NCI-H2081 (cell line): ENCODE results near the gene DYNLT1.
"Not testable (repeated sequence)": the region's sequence is repeated elsewhere in the genome, so short reads cannot be mapped to it uniquely, and the experiment has no call there.

ENCODE experiments used
- DNase-seq, 2 experiments: peaks; one replicate each; lab custom pipeline; 2025; lab: John Stamatoyannopoulos, UW

Gene DYNLT1

DNA sequence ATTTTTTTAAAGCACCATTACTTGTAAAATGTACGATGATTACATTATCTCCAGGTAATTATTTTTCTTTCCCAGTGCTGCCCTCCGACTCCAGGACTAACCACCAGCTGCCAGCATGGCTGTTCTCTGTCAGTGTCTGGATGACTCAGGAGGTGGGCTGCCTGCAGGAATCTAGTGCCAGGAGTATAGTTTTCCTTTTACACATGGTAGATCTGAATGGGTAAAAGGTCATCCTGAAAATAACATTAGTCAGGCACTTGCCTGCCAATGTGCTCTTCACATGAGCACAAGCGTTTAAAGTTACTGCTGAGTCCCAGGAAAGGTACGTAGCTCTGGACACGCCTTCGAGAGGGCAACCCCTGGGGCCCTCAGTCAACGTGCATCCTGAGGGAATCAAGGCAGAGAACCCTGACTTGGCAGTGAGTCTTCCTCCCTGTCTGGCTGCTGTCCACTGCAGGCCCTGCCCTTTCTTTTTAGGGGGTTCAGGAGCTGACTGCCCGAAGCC lies 2.4 kb downstream of the DYNLT1 start:
- no peak for DNase-seq

GRCh38 chr6:158640519-158640918 lies 4.0 kb downstream of the DYNLT1 start:
- DNase-seq = no peak

- DNase-seq = no peak
These were observed 5.5 kb downstream of the DYNLT1 start for GRCh38 chr6:158639056-158639455.

DNA sequence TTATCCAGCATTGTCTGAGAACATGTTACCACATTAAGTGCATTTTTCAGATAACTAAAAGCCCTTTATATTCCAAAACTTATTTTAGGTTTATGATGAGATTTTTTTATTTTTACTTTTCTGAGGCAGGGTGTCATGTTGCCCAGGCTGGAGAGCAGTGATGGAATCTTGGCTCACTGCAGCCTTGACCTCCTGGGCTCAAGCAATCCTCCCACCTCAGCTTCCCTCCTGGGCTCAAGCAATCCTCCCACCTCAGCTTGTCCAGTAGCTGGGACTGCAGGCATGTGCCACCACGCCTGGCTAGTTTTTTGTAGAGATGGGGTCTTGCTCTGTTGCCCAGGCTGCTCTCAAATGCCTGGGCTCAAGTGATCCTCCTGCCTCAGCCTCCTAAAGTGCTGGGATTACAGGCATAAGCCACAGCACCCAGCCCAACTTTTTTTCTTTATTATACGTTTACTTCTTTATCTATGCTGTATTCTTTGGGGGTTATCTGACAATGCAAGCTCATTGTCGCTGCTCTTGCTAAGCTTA lies 6.2 kb downstream of the DYNLT1 start:
- DNase-seq = no peak

DNA sequence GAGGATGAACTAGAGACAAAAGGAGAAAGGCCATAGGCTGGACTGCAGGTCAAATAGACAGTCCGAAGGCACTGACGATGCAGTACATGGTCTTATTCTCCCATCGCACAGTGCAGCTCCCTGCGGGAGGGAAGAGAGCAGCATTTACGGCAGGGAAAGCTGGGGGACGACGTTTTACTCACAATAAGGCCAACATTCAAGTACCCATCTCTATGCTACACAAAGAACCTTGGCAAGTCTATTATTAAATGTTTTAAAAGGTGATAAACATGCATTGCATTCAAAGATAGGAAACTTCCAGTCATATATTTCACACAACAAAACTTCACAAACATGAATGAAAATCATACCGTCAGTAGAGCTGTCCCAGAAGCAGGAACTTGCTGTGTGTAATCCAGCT lies 7.8 kb downstream of the DYNLT1 start:
- DNase-seq = no peak

DNA sequence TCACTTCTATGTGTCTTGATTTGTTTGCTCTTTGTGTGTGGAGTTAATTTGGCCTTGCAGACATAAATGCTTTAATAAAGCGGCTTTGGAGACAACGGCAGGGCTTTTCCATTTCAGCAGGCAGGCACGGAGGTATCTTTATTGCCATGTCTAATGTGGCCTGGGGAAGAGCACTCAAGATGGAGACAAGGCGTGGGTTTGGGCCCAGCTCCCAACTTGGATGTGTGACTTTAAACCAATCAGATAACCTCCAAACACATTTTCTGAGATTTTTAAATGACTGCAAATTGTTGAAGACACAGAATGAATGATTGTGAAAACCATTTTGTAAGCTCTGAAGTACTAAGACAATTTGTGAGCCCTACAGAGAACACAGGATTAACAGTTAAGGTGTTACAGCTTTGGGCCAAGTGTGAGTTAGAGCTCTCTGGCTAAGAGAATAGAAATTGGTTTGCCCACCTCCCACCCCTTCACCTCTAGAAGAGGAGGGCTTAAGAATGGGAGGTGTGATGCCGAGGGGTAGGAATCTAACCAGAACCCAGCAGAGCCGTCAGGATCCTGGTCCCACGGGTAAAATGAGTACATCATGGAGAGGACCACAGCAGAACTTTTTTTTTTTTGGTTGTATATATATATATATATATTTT lies 9.0 kb downstream of the DYNLT1 start:
- no peak for DNase-seq

GRCh38 chr6:158634695-158635426 lies 9.7 kb downstream of the DYNLT1 start:
- DNase-seq = no peak

DNA sequence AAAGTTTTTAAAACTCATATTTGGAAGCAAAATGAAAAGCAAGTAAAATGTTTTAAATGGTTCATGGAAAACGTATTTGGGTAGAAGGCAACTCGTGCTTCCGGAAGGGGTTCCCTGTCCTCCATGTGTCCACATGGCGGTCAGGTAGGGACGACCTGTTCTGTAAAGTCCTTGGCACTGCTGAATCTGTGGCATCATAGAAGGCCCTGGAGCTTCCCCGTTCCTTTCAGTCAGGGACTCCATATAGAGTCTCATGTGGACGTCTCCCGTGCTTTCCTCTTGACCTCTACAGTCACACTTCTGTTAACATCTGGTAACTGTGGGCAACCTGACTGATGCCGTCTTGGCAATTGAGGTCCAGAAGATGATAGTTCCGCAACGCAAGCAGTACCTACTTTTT lies 11.4 kb downstream of the DYNLT1 start:
- no peak for DNase-seq

DNA sequence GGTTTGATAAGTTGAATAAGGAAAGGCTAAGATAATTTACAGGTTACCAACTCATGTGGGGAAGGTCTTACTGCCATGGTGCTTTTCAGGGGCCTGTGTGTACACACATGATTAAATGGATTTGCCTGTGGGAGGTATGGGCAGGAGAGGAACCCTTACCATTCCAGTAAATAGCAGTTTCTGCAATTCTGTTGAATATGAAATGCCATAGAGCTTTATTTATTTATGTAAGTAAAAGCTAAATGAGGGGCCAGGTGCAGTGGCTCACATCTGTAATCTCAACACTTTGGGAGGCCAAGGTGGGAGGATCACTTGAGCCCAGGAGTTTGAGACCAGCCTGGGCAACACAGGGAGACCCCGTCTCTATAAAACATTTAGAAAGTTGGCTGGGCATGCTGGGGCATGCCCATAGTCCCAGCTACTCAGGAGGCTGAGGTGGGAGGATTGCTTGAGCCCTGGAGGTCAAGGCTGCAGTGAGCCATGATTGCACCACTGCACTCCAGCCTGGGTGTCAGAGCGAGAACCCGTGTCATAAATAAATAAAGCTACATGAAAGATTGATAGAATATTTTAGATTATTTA lies 11.9 kb downstream of the DYNLT1 start:
- not testable (repeated sequence) for DNase-seq

DNA sequence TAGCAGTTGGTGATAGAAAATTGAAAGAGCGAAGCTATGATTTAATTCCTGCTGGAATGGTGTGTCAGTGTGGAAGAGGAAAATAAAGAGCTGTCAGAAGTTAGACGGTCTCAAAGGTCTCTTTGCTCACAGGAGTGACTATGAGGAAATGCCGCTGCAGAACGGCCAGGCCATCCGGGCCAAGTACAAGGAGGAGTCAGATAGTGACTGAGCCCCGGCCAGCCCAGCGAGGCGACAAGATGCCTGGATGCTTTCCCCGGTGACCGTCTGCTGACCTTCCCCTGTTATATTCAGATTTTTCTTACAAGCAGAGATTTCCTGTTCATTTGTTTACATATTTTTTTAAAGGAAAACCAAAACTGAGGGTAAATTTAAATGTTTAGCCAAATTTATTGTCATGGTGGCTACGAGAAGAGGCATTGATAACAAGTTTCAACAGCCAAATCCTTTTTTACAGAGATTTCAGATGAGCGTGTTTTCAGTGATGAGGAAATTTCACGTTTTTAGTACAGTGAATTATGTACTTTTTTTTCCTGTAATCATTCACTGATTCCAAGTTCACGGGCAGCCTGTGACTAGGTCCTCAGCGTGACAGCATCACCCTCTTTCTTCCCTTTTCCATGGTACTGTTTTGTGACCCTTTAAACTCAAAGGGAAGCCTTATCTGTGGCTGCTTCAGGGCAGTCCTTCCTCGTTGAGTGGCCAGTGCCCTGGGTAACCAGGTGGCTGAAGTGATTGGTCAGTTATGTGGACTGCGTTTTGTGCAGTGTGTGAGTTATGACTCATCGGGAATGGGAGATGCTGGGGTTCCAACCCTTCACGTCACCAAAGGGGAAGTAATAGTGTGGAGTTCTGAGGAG lies 12.6 kb downstream of the DYNLT1 start:
- DNase-seq = no peak

- no peak for DNase-seq
These were observed 13.5 kb downstream of the DYNLT1 start for GRCh38 chr6:158630938-158631616.

DNA sequence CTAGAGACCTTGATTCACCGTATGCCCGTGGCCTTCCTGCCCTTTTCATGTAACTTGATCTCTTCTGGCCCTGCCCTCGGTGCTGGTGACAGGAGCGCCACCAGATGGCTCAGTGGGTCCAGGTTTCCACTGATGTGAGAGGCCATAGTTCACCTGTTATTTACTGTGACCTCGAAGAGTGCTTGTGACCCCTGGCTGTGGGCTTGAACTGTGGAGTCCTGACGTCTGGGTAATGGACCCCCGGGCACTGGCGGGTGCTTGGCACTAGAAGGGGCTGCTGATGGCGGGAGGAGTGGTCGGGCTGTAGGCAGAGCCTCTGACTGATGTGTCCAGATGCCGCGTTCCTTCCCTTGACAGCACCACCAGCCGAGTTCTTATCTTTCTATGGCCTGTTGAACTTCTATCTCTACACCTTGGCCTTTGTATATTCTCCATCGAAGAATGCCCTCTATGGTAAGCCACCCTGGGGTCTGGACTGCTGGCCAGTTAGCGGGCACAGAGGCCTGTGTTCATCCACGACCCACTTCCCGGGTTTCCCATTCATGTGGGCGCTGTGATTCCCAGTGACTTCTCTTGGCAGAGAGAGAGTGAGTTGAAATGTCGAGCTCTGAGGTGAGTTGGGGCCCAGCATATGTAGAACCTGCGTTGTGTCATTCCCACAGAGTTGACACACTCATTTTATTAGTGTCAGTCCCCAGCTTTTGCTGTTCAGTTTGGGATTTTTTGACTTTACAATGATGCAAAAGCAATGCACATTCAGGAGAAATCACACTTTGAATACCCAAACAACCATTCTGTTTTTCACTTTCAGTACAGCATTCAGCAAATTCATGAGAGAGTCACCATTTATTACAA lies 14.9 kb downstream of the DYNLT1 start:
- no peak for DNase-seq

GRCh38 chr6:158628542-158628941 lies 16.0 kb downstream of the DYNLT1 start:
- DNase-seq = no peak

GRCh38 chr6:158627940-158628211 lies 16.7 kb downstream of the DYNLT1 start:
- no peak for DNase-seq

- DNase-seq = no peak
These were observed 17.2 kb downstream of the DYNLT1 start for GRCh38 chr6:158627168-158627939.

GRCh38 chr6:158626360-158627167 lies 18.0 kb downstream of the DYNLT1 start:
- no peak for DNase-seq

DNA sequence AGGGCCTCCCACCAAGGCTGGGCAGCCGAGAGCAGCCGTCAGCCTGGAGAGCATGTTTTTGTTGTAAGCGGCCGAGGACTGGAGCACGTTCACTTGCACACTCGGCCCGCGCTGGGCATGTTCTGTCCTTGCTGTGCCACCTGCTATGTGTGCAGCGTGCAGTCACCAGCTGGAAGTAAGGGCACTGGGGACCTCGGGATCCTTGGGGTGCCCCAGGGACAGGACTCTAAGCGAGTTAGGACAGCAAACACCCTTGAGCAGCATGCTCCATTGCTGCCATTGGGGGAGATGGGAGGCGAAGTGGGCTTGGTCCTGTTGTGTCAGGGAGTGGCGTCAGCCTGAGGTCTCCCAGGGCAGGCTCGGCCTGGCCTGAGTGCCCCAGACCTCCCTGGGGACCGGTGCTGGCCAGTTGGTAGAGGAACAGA lies 18.6 kb downstream of the DYNLT1 start:
- no peak for DNase-seq

DNA sequence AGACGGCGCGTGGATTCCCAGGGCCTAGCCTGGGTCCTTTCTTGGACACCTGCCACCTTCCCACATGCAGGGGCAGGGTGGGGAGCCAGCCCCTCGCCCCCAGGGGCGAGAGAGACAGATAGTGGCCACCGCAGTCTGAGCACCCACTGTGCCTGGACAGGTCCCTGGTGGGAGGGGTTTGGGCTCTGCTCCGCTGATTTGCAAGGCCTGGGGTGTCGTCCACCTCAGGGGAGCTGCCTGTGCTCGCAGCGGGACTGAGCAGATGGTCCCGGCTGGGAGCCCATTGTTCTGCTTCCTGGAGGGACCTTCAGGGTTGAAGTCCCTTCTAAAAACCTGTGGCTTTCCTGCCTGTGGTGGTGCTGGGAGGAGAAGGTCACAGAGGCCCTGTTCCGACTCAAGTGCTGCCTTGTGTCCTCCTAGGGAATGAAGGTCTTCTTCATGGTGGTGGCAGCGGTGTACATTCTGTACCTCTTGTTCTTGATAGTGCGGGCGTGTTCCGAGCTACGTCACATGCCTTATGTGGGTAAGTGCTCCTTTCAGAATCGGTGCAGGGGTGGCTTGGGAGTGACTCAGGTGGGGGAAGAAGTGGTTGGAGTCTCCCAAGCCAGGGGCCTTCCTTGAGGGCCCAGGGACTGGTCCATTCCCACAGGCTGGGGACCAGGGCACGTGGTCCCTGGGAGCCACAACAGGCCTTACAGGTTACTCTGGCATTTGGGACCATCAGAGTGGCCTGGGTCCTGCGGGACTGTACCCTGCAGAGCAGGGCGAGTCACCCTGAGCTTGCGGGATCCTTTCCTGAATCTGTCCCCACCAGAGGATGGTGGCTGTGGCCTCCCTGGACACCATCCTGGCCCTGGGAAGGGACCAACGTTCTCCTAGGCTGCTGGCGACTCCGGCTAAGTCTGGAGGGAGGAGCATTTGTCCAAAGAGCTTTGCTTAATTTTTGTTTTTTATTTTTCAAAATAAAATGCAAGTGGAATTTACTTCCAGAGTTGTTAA lies 19.6 kb downstream of the DYNLT1 start:
- no peak for DNase-seq
